ENCODE data around the gene DLG2.

DNA sequence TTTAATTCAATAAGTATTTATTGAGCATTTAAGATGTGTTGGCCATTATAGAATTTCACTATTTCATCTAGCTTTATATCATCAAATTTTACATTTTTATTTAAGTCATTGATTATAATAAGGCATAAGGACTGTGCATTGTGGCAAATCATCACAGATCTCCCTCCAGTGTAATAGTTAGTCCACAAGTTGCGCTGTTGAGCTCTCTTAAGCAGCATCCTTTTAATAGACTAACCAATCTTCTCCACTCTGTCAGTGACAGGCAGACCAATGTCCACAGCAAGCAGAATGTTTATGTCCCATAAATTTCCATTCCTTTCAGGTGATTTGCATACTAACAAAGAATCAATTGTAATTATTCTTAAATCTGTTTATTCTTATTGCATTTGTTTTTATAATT is 1745.7 kb downstream of the DLG2 start:
- TF ChIP-seq CTCF (IDR thresholded peaks at IDR 0.05) (no peak), POLR2A (IDR thresholded peaks at IDR 0.05) (no peak), POLR2AphosphoS5 (IDR thresholded peaks at IDR 0.05) (no peak)
